Breast epithelium (tissue), 4 donors: ENCODE results near the gene LDLRAD4. TPM values are rescaled to one million over a fixed set of nuclear protein-coding genes. Genes with fewer than 3 reads are reported as not detected.

Experiments
- DNase-seq, 2 donors: peaks; one replicate each; pipeline ENCODE4 v3.0.0-alpha.2; 2019; ENCODE audit warnings: low spot score in 2 of 2
- H3K27ac ChIP-seq, 2 donors: fragments of 200-600 bp; sonication (generic) in 1 of 2; one replicate each; pipeline ENCODE4 v1.5.1; 2016 to 2019; ENCODE audit warnings: mild to moderate bottlenecking in 1 of 2
- H3K27me3 ChIP-seq, 2 donors: fragments of 200-600 bp; sonication (generic) in 1 of 2; one replicate each; pipeline versions ENCODE4 v1.5.1 to v1.6.0; 2017 to 2019; ENCODE audit warnings: control low read depth in 1 of 2, mild to moderate bottlenecking in 1 of 2
- H3K36me3 ChIP-seq: fragments of 200-600 bp; one replicate; pipeline ENCODE4 v1.5.1; 2019
- H3K4me1 ChIP-seq, 2 donors: fragments of 200-600 bp; sonication (generic); one replicate each; pipeline ENCODE4 v1.5.1; 2016 to 2019; ENCODE audit warnings: control low read depth in 1 of 2
- H3K4me3 ChIP-seq, 3 donors: fragments of 200-600 bp; sonication (generic); 1 replicate in 2 of 3; 2 replicates in 1 of 3; pipeline ENCODE4 v1.5.1; 2016 to 2019; ENCODE audit warnings: mild to moderate bottlenecking in 3 of 3, moderate library complexity in 2 of 3
- H3K9me3 ChIP-seq, 2 donors: fragments of 200-600 bp; sonication (generic) in 1 of 2; one replicate each; pipeline ENCODE4 v1.5.1; 2016 to 2019; ENCODE audit warnings: control low read depth in 1 of 2
- POLR2A ChIP-seq: fragments of 450-650 bp; IDR thresholded peaks from one replicate; pipeline ENCODE4 v1.6.1; 2016; ENCODE audit warnings: antibody characterized with exemption, mild to moderate bottlenecking, moderate library complexity
- POLR2AphosphoS5 ChIP-seq, 3 donors: sonication (generic); formaldehyde crosslinking; IDR thresholded peaks; one replicate each; pipeline ENCODE4 v1.6.1; 2017; ENCODE audit warnings: antibody characterized with exemption in 3 of 3
- intact Hi-C: fragments of 100-400 bp; cut with DNase I; formaldehyde crosslinking; loops from one replicate; pipeline ENCODE4 v1.15.1; 2023; ENCODE audit warnings: low total_unique reads
- total RNA-seq, 3 donors: library from RNA; depleted of rRNA; stranded (reverse); fragments of >200 nt; gene quantifications; one replicate each; pipeline ENCODE4 v1.1.0, GENCODE V29; 2016
- TF ChIP-seq, protein P1 (sequence below), 3 donors: fragments of 450-650 bp; IDR thresholded peaks; one replicate each; pipeline ENCODE4 v1.5.1; 2016 to 2017; ENCODE audit warnings: antibody characterized with exemption in 3 of 3, mild to moderate bottlenecking in 3 of 3, moderate library complexity in 3 of 3

The LDLRAD4 gene
- total RNA-seq, 3 donors from 2014 or later: 28.5 to 94.3 (median 42.9) TPM

DNA sequence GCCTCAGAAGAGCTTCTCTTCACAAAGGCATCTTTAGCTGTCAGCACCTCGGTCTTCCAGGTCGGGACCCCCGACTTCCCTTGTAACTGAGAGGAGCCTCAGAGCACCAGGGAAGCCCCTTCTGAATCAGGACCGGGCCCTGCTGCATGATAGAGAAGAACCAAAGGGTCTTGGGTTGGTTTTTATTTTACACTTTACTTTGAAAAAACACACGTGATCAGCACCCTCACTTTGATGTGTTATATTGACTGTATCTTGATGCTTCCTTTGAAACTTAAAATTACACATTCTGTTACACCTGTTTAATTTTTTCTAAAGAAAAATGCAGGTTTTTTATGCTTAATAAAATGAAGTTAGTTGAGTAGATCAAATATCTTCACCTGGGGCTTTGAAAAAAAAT is 305.5 kb downstream of the LDLRAD4 start:
- Histone ChIP-seq H3K4me3 (no peak overlapping the region), H3K4me1 (no peaks in the 10 kb centered on the region), H3K36me3 (no peaks in the 10 kb centered on the region), H3K9me3 (no peaks in the 10 kb centered on the region), H3K27ac (no peak overlapping the region), H3K27me3 (no peaks in the 10 kb centered on the region)
- TF ChIP-seq POLR2AphosphoS5 (IDR thresholded peaks at IDR 0.05): no peak
- no peak for TF ChIP-seq POLR2A
- TF ChIP-seq, protein P1, sequence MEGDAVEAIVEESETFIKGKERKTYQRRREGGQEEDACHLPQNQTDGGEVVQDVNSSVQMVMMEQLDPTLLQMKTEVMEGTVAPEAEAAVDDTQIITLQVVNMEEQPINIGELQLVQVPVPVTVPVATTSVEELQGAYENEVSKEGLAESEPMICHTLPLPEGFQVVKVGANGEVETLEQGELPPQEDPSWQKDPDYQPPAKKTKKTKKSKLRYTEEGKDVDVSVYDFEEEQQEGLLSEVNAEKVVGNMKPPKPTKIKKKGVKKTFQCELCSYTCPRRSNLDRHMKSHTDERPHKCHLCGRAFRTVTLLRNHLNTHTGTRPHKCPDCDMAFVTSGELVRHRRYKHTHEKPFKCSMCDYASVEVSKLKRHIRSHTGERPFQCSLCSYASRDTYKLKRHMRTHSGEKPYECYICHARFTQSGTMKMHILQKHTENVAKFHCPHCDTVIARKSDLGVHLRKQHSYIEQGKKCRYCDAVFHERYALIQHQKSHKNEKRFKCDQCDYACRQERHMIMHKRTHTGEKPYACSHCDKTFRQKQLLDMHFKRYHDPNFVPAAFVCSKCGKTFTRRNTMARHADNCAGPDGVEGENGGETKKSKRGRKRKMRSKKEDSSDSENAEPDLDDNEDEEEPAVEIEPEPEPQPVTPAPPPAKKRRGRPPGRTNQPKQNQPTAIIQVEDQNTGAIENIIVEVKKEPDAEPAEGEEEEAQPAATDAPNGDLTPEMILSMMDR (IDR thresholded peaks at IDR 0.05): no peak
- intact Hi-C loops: no loop called here
- DNase-seq: no peak

DNA sequence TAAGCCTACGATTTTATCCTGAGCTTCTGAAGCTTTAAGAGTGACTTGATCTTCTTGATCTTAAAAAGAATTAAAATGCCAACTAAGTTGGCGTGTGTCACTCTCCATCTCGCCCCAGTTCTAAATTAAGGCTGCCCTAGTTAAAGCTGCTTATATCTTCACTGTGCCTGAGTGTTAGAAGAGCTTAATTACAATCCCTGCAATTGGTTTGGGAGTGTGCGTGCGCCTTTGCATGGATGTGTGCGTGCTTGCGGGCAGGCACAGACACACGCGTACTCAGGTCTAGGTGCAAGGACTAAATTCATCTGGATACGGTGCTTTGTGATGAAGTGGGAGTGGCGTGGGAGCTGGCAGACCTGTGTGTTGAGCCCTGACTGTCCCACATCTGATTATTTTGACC is 306.3 kb downstream of the LDLRAD4 start:
- Histone ChIP-seq H3K4me1 (no peaks in the 10 kb centered on the region), H3K4me3 (no peak overlapping the region), H3K27me3 (no peaks in the 10 kb centered on the region), H3K27ac (no peak overlapping the region), H3K9me3 (no peaks in the 10 kb centered on the region), H3K36me3 (no peaks in the 10 kb centered on the region)
- intact Hi-C loops: no loop called here
- TF ChIP-seq POLR2A: no peak
- DNase-seq: peak in 1 of 2 donors; percentile 12

DNA sequence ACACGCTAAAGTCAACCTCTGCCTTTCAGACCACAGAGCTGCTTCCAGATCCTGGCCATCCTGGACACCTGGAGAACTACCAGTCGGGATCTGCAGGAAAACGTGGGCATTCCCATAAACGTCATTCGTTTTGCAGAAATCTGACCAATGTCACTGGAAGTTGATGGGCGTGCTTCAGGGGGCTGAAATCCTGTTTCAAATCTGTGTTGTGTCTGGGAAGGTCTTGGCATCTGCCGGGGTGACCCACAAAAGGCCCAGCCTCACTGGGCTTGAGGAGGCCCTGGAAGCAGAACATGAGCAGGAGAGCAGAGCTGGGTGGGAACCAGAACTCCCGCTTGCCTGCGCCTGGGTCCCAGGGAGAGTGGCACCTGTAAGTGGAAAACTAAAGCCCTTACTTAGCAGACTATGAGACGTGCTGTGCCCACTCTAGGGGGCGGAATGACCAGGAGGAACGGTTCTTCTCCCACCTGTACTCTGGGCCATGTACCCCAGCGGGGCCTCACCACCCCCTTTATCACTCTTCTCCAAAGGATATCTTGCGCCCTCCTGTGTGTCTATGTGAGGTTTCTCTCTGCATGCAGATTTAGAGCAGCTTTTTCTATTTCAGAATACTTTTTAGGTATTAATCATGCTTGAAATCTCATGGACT is 306.9 kb downstream of the LDLRAD4 start:
- Histone ChIP-seq H3K27ac (no peak overlapping the region), H3K4me1 (no peaks in the 10 kb centered on the region), H3K36me3 (no peaks in the 10 kb centered on the region), H3K4me3 (no peak overlapping the region), H3K9me3 (no peaks in the 10 kb centered on the region), H3K27me3 (no peaks in the 10 kb centered on the region)
- TF ChIP-seq POLR2AphosphoS5 (IDR thresholded peaks at IDR 0.05): no peak
- TF ChIP-seq, protein P1 (IDR thresholded peaks at IDR 0.05): no peak
- TF ChIP-seq POLR2A: no peak
- intact Hi-C loops: no loop called here
- DNase-seq: peak in 1 of 2 donors; percentile 2

DNA sequence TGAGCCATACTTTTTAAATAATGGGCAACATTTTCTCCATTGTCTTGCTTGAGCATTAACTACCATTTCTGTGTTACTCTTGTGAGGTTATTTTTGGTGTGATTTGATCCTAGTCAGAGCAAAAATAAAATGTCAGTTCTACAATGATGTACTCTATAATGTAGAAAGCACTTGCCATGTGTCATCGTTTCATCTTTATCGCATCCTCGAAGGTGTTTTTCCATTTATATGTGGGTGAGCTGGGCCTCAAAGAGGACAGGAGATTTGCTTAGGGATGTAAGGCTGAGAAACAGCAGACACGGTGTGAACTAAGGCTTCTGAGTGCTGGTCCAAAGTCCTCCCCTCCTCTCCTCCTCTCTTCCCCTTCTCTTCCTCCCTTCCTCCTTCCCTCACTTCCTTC is 308.0 kb downstream of the LDLRAD4 start:
- TF ChIP-seq, protein P1 (IDR thresholded peaks at IDR 0.05): no peak
- TF ChIP-seq POLR2AphosphoS5 (IDR thresholded peaks at IDR 0.05): no peak
- no peak for TF ChIP-seq POLR2A
- Histone ChIP-seq H3K27ac (no peak overlapping the region), H3K4me1 (no peaks in the 10 kb centered on the region), H3K4me3 (no peak overlapping the region), H3K27me3 (no peaks in the 10 kb centered on the region), H3K36me3 (no peaks in the 10 kb centered on the region), H3K9me3 (no peaks in the 10 kb centered on the region)
- DNase-seq: peak in 1 of 2 donors; percentile 2
- intact Hi-C loops: no loop called here

DNA sequence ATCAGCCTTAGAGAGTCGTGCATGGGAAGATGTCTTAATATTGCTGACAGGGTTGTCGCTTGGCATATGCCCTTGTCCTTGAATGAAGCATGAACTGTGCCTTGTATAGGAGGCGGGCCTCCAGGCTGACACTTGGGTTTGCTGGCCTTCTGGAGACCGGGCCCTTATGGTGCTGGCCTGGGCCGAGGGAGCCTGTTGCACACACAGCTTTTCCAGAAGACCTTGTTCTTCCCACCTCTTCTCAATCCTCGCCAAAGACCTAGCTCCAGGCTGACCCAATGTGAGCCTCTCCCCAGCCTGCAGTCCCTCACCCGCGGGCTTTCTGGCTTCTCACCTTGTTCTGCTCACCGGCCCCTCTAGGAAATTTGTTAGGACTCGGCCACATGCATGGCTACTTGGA is 308.7 kb downstream of the LDLRAD4 start:
- Histone ChIP-seq H3K4me3 (no peak overlapping the region), H3K27me3 (no peaks in the 10 kb centered on the region), H3K9me3 (no peaks in the 10 kb centered on the region), H3K36me3 (no peaks in the 10 kb centered on the region), H3K4me1 (no peaks in the 10 kb centered on the region), H3K27ac (no peak overlapping the region)
- TF ChIP-seq POLR2A (no peak), POLR2AphosphoS5 (IDR thresholded peaks at IDR 0.05) (no peak)
- TF ChIP-seq, protein P1 (IDR thresholded peaks at IDR 0.05): no peak
- intact Hi-C loops: no loop called here
- DNase-seq: peak in 1 of 2 donors; percentile 12
